NT2/D1 (cell line): Measurements from ENCODE around the gene ALOX5.

ENCODE experiments used
- SUZ12 ChIP-seq: IDR thresholded peaks from 2 replicates; pipeline ENCODE4 v1.6.1; 2011; ENCODE audit not compliant: insufficient read length, insufficient read depth; ENCODE audit errors: extremely low read depth
- YY1 ChIP-seq: IDR thresholded peaks from 2 replicates; pipeline ENCODE4 v1.6.1; 2011; ENCODE audit not compliant: insufficient read length, insufficient read depth

DNA sequence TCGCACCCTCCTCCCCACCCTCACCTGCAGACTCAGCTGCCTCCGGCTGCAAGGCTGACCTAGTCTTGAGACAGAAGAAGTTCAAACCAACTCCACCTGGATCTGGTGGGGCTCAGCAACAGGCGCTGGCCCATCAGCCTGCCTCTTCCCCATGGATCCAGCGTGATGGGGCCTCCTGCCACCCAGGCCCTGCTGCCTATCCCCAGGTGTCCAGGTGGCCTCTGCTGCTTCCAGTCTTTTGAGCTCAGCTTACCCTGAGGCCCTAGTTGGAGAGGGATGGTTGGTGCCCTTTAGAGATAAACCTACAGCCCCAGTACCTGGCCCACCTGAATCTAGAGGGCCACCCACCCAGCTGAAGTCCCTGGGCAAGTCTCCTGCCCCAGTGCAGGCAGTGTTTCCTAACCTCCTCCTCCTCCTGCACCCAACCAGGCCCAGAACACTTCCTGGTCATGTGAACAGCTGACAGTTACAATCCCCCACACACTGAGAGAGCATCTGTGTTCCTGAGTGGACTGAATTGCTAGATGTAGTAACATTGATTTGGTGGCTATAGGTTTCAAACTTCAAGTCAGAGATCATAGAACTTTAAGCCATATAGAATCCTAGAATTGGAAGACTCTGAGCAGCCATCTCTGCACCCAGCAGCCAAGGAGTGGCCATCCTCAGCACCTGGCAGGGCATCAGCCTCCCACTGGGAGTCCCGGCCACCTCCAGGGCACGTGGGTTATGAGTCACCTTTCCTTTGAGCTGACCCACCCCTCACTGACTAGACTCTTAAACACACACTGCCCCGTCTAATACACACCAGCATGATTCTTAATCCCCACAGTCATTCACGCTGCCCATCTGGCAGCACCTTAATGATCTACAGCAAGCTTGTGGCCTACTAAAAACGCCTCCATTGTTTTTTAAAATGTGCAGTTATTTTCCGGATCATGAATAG, 51.9 kb downstream of the ALOX5 start:
- no peak for TF ChIP-seq SUZ12
- TF ChIP-seq YY1, result no peak
